ENCODE measurements around the gene MKX.

Gene MKX

DNA sequence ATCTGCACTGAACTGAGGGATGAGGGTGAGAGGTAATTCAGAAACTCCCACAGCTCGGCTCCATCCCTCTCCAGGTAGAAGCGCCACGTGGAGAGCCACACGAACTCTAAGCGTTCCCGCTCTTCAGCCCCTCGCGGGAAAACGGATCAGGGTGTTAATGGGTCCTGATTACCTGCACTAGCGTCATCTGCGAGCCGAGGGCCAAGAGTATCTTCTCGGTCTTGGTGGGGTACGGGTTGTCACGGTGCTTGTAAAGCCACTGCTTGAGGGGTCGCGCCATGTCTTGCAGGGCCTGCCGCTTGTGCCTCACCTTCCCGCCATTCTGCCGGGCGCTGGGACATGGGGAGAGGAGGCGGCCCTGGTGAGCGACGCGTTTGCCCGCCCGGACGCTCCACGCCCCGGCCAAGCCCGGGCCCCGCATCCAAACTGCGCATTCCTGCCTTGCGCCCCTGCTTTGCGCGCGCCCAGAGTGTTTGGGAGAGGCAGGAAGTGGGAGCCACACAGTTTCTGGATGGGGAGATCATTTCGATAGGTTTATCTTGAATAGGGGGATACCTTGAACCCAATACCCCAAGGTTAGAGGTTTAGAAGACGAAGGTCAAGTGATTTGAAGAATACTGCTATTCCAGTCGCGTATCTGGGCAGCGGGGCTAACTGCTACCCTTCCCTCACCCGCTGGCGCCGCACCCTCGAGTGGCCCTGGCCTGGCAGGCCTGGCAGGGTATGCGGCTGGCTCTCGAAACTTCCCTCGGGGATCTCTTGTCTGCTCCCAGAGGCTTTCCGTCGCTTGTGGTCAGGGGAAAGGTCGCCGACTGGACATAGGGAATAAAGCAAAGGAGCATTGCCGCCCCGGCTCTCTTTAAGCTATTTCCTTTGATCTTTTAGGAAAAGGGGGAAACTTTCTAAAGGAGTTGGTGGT lies 4.2 kb downstream of the MKX start:
- peak in 1 of 2 donors; percentile 1 for DNase-seq

DNA sequence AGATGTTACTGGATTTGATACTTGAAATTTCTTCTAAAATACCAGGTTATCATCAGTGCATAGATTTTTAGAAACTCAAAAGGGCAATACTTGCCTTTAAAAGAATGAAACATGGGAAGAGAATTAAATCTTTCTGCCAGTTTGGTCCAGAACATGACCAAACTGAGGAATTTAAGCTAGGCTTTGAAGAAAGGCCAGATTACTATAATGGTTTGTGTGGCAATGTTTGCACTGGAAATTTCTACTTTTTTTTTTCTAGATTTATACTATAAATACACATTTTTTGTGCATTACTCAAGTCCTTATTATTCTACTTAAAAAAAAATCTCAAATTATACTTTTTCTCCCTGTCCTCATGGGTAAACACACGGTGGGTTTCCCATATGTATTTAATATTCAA lies 9.2 kb downstream of the MKX start:
- no peak for DNase-seq

DNA sequence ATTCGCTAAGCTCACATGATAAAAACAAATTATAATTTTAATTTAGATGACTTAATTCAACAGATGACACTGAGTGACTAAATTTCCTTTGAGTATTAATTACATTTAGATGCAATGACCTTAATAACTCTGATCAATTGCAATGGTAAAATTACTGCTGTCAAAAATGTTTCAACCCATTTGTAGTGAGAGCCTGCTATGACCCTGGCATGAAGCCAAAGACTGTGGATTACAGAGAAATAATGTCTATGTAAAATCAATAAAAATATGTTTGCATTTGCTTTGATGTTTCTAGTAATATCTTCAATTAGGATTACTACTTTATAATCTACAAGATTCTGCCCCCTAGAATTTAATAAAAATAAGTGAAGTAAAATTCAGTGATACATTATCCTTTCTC lies 15.6 kb downstream of the MKX start:
- no peak for DNase-seq

DNA sequence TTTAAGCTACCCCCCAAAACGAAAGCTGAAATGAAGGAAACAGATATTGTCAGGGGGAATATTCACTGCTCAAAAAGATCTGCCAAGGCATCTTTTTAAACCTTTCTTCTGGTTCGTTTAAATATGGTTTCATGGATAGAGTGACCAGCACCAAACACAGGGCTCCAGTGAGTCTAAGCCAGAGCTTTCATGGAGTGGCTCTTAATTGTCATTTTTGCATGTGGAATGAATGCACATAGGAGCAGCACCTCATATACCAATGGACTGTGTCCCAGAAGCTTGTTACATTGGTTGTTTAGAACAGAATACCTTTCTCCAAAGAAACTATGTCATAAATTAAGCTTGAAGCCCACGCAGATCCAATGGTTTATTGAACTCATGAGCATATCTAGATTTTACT lies 17.3 kb downstream of the MKX start:
- no peak for DNase-seq

DNA sequence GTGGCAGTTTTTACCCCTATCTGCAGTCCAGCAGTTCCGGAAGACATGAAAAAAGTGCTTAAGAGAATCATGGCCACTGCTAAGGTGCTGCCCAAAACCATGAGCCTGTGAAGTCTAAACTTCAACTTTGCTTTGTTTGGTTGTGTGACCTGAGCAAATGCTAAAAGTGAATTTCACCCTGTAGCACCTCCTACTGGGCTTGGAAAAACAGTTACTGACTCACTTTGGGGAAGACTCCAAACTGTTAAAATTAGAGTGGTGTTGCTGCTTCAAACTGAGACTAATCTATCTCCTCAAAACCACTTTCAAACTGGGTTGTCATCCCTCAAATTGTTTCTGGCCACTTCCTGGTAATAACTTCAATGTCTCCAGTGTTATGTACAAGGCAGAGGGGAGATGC lies 21.3 kb downstream of the MKX start:
- no peak for DNase-seq

DNA sequence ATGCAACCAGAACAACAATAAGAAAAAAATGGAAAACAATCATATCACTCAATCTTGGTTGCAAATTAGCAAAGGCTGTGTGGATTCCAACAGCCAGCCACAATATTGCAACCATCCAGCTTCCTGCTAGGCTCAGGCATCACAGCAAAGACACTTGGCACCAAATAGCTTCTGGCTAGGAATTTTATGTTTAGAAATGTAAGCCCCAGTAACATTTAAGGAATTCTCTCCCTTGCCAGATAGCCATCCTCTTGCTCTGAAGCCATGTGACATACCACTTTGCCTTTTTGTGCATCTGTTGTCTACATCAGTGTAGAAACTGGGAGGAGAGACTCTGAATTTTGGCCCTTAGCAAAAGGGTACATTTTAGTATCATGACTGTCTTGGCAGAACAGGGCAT lies 22.2 kb downstream of the MKX start:
- DNase-seq = no peak

DNA sequence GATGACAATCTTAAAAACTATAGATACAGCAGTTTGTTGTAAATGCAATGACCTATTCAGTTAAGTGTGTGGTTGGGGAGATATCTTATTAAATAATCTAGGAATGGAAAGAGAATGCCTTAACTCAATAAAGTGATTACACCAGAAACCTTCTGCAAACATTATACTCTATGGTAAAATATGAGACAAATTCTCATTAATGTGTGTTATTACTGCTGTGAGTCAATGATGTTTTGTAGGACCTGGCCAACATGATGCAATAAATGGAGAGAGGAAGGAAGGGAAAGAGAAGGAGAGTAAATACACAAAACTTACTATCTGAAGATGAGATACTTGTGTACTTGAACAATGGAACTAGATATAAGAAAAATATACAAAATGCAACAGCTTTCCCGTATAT lies 25.1 kb downstream of the MKX start:
- no peak for DNase-seq

DNA sequence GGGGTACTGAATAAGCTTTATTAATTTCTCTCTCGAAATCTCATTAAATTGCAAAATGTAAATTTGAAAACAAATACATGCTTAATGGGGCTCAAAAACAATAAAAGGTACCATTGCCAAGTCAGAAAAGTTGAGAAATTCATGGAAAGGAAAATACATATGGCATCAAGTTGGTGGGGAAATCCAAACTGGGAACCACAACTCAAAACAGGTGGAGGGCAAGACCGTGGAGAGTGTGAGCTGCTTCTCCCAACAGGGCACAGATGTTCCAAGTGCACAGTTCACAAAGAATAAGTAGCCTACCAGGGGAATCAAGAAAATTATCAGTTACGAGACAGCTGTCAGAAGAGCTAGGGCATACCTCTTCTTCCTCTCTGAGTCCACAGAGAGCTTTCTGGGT lies 26.6 kb downstream of the MKX start:
- DNase-seq = no peak

DNA sequence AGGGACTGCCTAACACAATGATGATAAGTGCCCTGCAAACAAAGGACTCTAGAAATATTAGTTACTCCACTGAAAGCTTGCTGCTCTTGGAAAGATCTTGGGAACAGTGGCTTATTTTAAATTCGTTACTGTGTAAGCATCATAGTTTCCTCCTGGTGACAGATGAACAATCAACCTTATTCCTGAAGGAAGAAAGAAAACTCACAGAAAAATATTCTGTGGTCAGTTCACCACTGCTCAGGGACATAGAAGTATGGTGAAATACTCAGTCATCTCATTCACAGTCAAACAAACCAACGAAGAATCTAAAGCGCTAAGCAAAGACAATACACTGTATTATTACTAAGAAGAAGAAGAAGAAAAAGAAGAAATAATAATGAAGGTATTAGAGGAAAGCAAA lies 27.8 kb downstream of the MKX start:
- DNase-seq = no peak

DNA sequence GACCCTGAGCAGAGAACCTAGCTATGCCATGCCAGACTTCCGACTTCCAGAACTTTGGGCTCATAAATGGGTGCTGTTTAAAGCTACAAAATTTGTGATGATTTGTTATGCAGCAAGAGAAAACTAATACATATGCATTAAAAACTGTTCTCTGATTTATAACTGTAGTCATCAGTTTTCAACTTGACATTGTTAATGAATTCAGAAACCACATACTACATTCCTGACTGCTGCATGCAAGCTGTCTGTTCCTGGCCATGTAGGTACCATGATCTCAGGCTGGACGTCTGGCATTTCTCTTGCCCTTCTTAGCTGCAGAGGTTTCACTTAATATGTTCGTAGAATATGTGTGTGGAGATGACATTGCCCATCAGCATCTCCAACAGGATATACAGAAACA lies 28.4 kb downstream of the MKX start:
- no peak for DNase-seq

DNA sequence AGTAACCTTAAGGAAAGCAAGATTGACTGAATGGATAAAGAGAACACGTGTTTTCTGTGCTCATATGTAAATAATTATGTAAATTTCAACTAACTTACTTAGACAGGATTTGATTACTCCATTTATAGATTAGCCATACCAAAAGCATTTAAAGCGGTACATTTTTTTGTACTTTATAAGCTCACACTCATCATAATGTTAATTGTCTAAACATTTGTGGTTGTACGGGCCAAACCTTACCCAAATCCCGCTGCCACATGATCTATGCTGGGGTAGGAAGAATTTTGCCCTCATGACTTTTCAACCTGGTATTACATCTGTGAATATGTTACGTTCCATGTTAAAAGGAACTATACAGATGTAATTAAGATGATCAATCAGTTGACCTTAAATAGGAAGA lies 29.1 kb downstream of the MKX start:
- no peak for DNase-seq

DNA sequence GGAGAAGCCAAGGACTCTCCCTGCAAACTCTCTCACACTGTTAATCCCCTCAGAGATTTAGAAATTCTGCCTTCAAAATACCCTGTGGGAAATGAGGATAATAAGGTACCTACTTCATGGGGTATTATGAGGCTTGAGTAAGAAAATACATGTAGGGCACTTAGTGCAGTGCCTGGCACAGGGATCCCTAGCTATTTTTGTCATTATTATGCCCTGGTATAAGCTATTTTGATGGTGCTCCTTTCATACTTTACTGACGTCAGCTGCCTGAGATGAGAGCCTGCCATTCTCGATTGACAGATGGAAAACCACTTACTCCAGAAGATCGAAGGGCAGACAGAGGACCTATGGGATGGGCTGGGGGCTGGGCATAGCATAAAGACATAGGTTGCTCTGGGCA lies 30.1 kb downstream of the MKX start:
- DNase-seq = no peak

DNA sequence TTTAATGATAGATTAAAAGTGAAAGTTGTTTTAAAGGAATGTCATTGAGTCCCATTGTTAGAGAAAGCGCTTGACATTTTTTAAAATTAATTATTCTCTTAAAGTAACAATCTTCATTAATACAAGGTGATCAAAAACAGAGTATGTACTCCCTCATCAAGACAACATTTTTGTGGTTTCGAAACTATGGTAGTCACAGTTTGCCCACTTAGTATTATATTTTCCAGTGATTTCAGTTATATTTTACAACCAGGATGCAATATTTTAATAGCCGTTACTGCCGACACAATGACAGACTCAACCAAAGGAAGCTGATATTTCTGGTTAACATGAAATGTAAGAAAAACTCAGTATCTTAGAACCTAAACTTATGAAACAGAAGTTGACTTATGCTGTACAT lies 31.3 kb downstream of the MKX start:
- no peak for DNase-seq

DNA sequence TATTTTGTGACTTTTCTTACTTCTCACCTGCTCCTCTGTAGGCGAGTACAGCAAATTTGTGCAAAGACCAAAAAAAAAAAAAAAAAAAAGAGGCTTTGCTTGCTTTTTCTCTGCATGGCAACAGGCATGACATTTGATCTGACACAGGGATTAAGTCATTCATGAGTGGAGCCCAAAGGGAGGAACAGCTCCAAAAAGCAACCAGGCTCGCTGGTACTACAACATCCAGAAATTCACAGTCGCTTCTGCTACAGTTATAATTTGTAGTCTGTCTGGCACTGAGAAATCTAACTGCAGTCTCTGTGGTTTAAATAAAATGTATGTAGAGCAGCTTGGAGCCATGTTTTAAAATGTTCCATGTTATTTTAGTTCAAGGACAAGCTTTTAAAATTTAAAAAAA lies 31.7 kb downstream of the MKX start:
- DNase-seq = no peak

DNA sequence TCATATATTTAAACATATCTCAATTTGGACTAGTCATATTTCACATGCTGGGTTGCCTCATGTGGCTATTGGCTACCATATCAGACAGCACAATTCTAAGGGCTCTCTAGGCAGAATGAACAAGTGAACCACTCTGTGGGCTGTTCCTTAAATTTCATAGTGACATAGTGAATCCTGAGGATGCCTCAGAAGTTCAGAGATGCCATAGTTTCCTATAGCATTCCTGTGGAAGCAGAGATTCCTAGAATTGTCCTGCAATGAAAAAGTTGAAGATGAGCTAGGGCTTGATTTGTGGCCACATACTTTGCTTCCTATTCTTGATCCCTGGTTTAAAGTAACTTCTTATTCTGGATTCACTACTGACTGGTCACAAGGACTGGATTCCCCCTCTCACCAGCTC lies 35.6 kb downstream of the MKX start:
- DNase-seq = no peak

DNA sequence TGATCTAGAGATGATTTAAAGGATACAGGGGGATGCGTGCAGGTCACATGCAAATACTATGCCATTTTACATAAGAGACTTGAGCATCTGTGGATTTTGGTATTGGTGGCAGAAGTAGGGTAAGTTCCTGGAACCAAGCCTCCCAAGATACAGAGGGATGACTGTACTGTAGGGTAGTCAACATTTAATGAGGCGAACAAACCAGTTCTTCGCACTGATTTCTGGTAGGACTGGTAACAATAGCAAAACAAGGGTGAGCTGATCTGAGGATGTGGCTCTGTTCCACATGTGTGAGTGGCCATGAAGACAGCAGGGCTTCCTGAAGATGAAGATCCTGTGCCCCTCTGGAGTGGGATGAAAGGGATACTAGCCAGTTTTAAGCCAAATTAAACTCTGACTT lies 36.3 kb downstream of the MKX start:
- no peak for DNase-seq

DNA sequence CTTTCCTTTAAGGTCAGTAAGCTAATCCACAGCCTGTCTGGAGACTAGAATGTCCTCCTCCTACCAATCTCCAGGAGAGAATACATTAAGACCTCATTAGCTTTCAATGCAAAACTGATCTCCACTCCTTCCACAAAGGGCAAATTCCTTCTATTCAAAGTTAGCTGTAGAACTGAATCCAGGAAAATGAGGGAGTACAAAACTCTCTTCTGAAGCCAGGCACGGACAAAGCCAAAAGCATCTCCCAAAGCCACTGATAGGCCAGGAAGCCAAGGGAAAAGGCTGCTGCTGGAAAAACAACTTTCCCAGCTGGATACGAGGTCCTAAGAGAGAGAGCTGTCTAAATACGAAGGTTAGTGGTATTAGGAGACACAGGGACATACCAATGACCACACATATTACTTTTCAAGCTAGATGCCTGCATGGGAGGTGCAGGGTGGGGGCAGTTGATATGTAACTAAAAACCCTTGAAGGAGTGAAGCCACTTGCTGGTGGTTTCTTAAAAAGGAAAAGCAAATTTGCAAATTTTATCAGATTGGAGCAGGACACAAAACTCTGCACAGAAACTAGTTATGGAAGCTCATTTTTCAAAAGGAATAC lies 43.6 kb downstream of the MKX start:
- DNase-seq = no peak

DNA sequence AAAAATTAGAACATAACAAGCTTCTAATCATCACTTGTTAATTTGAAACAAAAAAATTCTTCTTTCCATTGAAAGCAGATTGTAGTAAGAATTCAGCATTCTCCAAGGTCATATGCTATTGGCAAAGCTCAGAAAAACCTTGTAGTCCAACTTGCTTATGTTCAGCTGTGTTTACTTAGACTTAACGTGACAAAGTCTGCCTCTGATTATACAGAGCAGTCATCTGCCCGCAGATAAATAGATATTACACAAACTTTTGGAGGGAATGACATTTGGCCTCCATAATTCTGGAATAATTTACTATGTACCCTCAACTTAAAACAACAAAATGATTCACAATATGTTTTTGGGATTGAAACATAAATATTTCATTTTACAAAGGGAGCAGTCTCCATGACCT lies 45.8 kb downstream of the MKX start:
- no peak for DNase-seq

DNA sequence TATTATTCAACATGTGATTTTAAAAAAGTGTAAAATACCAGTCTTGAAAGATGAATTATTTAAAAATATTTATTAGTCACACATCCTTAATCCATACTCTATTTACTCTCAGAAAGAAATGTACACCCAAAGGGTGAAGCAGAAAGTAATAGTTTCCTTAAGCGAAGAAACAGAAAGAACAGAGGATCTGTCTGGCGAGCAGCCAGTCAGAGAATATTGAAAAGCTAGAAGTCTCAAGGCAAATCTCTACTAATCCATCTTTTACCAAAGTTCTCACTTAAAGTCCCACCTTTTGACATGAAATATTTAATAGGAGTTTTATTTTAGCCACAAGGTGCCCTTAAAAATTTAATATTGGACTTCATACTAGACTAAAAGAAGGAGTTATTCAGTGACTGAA lies 46.7 kb downstream of the MKX start:
- no peak for DNase-seq

DNA sequence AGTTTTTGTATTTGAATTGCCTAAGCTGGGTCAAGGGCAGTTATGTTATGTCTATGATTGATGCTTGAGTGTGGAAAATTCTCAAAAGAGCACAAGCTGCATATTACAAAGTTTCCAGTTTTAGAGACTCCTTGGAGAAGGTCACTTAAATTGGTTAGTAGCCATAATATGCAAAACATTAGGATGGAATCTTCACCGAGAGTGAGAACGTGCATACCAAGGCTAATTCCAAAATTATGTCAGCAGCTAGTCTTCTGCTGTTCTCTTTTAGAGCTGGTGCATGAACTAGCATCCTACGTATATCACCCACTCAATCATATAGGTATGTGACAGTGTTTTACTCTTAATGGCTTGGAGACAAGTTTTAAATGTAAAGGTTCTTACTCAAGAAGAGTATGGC lies 49.2 kb downstream of the MKX start:
- no peak for DNase-seq

DNA sequence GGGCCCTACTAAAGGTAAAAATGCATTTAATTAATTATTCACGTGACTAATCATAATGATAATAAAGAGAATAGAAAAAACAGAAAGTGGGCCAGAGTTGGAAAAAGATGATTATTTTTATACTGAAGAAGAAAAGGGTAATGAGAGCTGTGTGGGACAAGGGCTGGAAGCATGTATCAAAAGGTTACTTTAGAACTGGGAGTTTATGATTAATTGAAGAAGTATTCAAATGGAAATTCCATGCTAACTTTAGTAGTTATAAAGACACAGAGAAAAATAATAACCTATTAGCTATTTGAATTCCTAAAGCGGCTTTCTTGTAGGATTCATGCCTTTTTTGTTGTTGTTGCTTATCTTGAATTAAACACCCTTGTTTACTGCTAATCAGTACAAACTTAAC lies 49.9 kb downstream of the MKX start:
- DNase-seq = no peak

DNA sequence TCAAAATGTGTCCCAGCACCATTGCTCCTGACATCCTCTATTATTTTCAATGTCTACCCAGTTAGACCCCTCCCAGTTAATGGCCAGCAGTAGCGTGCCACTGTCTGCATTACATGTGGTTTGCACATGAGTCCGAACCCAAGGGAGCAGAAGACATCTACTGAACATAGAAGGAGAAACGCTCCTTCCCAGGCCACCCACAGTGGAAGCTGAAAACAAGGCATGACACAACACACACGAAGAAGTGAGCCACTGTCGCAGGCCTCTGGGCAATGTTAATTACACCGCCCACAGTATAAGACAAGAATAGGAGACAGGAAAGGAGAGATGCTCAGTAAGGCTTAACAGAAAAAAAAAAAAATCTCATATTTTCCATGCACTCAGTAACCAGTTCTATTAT lies 50.5 kb downstream of the MKX start:
- DNase-seq = no peak

DNA sequence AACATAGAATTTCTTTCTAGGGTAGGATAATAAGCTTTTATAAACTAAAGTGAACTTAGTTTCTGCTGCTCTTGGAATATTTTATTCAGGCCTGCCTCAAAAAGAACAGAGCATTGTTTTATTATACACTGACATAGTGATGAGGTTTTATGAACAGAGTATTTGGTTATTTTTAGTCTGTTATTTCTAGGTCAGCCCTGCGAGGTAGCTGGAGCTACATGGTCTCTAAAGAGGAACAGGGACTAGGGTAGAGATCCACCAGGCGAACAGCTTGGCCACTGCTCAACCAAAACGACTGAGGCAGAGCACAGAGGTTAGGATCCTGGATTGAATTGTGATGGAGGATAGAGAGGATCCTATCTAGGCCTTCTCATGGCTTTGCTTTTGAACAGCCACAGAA lies 53.0 kb downstream of the MKX start:
- no peak for DNase-seq

DNA sequence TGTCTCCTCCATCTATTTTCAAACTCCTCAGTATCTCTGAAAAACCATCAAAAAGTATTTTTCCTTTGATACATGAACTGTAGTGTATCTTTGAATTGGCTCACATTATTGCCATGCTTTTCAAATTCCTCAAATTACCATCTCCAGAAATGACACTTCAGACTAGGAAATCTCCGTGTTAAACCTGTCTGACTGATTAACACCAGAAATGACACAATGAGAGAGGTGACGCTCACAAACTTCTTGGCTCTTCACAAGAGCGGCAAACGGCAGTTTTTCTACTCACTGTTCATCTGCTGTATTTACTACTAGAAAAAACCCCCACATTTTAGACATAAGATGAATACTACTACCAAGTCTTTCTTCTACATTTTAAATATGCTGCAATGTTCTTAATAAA lies 56.6 kb downstream of the MKX start:
- no peak for DNase-seq

DNA sequence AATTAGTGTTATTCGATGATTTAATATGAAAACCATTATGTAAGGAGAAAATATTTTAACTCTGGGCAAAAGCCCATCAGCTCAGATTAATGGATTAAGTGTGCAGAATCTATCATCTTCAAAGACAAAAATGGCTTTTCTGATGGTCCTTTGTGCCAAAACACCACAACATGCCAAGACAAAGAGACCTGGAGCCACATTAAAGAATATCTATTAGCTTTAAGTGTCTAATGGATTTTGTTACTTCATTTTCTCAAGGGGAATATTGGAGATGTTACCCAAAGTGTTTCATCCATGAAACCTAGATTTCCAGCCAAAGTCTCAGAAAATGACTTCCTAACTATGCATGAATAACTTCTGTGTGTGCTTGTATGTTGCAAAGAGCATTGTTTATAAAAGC lies 57.3 kb downstream of the MKX start:
- no peak for DNase-seq
